Activated T-cell treated with anti-CD3 and anti-CD28 coated beads for 1 hour (primary cell): Measurements from ENCODE around the gene BCL2L1.

Experiments used
- DNase-seq: peaks from one replicate; pipeline ENCODE4 v3.0.0-alpha.2; 2020; ENCODE audit warnings: low read depth

The BCL2L1 gene

DNA sequence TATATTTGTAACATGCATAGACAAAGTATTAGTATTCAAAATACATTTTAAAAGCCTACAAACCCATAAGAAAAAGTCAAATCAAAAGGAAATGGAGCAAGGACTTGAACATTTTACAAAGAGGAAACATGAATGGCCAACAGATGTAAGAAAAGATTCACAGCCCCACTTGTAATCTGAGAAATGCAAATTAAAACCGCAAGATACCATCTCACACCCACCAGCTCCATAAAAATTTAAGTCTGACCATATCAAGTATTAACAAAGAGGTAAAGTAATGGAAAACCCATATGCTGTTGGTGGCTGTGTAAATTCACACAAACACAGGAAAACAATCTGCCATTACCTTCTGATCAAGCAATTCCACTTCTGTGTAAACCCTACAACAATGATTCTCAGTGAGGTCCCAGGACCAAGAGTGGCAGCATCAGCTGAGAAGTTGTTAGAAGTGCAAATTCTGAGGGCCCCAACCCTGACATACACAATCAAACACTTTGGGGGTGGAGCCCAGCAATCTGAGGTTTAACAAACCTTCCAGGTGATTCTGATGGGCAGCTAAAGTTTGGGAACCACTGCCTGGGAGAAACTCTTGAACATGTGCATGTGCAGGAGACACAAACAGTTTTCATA, 30.9 kb downstream of the BCL2L1 start:
- DNase-seq, result no peak

DNA sequence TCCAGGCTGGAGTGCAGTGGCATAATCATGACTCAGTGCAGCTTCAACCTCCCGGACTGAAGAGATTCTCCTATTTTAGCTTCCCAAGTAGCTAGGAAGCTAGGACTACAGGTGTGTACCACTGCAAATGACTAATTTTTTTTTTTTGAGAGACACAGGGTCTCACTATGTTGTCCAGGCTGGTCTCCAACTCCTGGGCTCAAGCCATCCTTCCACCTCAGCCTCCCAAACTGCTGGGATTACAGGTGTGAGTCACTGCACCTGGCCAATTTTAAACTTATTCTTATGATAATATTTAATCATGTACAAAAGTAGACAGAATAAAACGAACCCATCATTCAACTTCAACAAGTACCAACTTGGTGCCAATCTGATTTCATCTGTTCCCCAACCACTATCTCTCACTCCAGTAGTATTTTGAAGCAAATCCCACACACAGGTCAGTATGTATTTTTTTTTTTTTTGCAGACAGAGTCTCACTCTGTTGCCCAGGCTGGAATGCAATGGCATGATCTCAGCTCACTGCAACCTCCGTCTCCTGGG, 32.5 kb downstream of the BCL2L1 start:
- DNase-seq, result no peak

DNA sequence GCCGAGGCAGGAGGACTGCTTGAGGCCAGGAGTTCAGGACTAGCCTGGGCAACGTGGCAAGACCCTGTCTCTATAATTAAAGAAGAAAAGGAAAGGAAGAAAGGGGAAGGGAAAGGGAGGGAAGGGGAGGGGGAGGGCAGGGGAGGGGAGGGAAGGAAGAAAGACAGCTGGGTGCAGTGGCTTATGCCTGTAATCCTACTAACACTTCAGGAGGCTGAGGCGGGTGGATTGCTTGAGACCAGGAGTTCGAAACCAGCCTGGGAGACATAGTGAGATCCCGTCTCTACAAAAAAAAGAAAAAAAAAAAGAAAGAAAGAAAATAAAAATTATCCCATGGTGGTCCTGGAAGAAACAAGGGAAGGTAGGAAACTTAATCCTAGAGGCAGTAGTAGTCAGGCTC, 33.5 kb downstream of the BCL2L1 start:
- no peak for DNase-seq

DNA sequence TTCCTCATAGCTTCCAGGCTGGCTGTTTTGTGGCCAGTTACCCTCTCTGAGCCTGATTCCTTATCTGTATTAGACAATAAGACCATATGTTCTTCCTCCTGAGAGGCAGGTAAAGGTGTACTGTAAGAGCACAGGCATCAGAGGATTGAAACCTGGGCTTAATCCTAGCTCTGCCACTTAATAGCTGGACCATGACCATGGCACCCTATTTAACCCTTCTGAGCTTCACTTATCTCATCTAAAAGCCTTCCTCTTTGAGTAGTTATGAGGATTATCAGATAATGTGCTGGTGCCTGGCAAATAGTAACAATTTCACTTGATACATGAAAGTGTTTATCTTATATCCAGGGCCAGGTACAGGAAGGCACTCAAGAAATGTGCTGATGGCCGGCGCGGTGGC, 34.9 kb downstream of the BCL2L1 start:
- no peak for DNase-seq

DNA sequence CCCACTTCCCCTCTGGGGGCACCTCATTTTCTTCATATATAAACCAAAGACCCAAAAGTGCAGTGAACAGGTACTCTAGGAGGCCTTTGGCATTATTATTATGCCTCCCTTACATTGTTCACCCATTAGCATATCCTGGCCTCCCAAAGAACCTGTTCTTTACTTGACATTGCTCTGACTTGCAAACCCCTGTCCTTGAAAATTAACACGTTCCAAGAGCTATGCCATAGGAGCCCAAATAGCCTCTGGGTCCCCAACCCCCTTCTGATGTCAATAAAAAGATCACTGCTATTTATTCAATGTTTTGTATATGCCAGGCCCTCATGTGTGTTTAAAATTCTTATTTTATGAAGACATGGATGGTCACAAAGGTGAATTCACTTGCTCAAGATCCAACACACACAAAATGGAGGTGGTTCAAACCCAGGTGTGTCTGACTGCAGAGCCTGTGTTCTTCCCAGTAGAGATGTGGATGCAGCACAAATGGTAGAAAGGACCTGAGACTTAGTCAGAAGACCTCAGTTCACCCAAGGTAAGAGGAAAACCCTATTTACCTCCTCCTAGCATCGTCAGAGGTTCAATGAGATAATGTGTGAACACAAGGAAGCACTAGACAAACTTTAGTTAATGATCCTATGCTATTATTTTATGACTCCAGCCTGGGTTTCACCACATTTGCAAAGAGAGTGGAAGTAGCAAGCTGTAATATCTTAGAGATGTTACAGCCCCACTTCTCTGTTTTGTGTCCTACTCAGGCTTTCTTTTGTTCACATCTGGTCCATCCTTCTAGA, 36.6 kb downstream of the BCL2L1 start:
- no peak for DNase-seq

DNA sequence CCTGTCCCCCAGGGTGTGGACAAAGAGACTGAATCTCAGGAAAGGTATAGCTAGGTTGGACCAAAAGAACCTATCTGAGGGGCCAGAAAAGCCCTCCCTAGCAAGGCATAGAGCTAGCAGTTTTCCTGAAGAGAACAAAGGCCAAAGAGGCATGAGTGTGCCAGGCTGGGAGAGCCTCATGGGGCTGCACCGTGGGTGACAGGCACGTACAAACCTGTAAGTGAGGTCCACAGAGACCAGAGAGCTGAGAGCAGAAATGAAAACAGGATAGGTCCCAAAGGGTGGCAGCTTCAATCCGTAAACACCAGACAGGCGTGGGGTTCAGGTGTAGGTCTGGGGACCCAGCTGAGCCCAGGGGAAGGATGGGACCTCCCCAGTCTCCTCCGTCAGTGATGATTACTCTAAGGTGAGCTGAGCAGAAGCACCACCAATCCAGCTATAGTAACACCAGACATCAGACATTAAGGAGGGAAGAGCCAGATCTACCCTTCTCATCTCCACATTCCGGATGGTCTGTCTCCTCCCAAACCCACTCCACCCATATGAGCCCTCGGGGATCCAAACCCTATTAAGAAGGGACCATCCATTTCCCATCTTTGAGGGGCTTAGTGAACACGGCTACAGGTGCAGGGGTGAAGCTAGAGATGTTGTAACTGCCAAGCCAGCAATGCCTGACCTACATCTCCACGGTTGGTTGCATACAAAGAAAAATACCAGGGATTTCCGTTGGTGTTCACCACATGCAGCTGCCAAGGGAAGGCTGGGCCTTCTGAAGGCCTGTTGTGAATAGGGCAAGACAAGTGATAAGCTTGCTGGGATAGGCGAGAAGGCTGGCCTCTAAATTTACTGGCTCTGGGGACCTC, 38.3 kb downstream of the BCL2L1 start:
- no peak for DNase-seq

DNA sequence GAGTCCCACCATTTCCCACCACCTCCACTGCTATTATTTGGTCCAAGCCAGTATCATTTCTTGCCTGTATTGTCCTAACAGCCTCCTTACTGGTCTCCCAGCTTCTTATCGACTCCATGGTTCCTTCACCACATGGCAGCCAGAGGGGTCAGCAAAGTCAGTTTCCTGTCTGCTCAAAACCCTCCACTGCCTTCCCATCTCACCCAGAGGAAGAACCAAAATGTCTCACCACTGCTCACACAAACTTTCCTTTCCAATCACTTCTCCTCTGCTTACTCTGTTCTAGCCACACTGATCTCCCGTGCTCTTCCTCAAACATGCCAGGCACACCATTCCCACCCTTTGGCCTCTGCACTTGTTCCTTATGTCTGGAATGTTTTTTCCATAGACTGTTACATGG, 39.7 kb downstream of the BCL2L1 start:
- no peak for DNase-seq

DNA sequence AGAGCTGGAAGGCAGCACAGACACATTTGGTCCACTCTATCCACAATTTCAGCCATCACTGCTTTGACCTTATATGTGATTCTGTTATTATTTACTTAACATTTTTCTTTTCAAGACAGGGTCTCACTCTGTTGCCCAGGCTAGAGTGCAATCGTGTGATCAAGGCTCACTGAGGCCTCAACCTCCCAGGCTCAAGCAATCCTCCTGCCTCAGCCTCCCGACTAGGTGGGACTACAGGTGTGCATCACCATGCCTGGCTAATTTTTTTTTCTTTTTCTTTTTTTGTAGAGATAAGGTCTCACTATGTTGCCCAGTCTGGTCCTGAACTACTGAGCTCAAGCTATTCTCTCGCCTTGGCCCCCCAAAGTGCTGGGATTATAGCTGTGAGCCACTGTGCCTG, 40.3 kb downstream of the BCL2L1 start:
- DNase-seq, result no peak

DNA sequence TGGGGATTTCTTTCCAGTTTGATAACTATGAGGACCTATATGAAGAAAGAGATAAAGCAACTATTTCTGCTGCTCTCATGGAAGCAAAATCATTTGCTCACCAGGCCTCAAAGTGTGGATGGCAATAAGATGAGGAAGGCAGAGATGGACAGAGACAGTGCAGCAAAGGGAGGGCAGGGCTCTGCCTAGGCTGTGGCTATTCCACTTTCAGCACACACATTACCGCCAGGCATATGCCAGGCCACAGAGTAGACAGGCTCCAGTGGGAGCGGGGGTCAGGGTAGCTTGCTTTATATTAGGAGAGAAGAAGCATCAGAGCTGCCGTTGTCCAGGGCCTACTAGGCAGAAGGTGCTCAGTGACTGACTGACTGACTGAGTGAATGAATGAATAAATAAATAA, 40.9 kb downstream of the BCL2L1 start:
- no peak for DNase-seq

DNA sequence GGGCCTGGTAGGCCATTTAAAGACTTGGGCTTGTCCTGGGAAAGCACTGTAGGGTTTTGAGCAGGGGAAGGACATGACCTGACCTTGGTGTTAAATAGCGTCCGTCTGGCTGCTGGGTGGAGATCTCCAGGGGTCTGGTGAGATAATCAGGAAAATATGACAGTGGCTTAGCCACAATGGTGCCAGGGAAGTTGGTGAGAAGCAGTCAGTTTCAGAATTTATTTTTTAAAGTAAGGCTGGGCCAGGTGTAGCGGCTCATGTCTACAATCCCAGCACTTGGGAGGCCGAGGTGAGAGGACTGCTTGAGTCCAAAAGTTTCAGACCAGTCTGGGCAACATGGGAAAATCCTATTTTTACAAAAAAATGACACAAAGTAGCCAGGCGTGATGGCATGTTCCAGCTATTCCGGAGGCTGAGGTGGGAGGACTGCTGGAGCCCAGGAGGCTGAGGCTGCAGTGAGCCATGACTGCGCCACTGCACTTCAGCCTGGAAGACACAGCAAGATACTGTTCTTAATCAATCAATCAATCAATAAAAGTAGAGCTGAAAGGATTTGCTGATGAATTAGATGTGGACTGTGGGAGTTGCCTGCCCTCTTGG, 41.4 kb downstream of the BCL2L1 start:
- DNase-seq, result no peak

DNA sequence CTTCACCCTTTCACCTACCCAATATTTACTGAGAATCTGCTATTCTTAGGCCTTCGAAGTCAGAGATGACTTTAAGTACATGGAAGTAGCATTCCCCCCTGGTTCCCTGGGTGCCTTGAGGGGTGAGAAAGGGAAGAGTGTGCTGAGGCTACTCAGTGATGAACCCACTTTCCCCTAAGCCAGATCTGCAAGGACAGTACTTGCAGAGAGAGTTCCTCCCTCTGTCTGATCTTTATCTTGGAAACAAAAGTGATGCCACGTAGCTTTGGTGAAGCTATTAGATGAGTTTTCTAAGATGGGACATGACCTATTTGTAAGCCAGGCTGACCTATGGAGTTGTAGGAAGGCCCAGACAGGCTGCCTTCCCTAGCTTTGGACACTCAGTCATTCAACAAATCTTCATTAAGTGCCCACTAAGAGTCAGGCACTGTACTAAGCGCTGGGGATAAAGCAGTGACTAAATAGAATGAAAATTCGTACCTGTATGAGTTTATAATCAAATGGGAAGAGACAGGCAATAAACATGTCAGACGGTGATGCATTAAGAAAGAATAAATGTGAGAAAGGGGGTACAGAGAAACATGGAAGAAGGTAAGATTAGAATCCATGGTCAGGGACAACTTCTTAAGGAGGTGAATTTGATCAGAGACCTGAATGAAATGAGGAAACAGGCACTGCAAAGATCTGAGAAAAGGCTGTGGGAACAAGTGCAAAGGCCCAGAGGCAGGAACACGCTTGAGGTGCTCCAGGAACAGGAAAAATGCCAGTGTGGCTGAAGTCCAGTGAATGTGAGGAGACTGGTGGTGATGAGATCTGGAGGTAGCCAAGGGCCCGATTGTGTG, 42.2 kb downstream of the BCL2L1 start:
- no peak for DNase-seq

DNA sequence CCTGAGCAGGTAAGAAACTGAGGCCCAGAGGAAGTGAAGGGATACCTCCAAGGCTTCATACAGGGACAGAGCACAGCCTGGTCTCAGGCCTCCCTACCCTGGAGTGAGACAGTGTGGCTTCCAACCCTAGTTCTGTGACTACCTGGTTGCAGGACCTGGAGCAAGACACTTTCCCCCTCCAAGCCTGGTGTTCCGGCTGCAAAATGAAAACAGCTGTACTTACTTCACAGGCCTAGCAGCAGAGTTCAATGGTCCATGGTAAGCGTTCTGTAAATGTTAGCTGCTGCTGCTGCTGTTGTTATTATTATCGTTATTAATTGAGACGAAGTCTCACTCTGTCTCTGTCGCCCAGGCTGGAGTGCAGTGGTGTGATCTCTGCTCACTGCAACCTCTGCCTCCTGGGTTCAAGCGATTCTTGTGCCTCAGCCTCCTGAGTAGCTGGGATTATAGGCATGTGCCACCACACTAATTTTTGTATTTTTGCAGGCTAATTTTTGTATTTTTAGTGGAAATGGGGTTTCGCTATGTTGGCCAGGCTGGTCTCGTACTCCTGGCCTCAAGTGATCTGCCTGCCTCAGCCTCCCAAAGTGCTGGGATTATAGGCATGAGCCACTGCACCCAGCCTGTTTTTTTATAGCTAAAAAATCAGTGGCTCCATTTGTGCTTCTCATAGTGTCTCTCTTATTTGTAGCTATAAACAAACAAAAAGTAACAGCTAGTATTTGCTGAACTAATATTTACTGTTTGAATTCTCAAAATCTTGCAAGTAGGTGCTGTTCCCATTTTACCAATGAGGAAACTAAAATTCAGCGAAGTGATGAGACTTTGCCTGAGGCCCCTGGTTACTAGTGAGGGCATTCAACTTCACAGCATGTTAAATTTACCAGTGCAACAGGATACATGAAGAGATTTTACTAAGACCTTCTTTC, 43.0 kb downstream of the BCL2L1 start:
- no peak for DNase-seq

DNA sequence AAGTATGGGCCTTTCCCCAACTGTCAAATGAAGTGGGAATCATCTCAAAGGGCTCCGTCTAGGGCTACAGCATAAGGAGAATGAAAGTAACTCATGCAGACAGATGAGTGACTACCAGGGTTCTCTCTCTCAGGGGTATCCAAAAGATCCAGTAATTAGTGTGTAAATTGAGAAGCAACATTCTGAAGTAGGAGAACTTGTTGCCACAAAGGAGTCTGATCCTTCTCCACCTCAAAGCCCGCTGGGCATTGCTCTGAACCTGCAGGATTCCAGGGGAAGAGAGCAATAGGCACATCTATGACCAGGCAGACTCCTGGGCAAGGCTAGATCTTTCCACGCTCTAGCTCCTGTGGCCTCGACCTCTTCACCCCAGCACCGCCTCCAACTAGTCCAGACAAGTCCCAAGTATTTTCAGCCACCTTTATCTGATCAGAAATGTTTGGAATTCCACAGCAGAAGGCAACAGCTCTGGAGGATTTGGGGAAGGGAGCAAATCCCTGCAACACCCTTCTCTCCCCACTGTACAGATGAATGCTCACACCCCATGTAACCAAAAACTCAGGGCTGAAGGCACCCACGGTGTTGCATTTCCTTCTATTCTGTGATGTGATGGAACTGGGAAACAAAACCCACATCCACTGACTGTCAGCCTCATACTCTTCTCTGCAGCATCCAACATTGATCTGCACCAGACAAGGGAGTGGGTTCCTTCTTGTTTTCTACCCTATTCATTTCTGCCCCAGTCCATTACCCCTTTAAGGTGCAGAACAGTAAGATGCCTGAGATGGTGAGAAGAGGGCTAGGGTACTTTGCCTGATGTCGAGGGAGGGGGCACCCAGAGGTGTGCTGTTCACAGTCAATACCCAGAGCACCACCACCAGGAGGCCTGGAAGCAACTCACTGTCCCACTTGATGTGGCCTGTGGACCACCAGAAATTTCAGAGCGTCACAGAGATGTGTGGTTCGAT, 44.0 kb downstream of the BCL2L1 start:
- DNase-seq, result no peak

DNA sequence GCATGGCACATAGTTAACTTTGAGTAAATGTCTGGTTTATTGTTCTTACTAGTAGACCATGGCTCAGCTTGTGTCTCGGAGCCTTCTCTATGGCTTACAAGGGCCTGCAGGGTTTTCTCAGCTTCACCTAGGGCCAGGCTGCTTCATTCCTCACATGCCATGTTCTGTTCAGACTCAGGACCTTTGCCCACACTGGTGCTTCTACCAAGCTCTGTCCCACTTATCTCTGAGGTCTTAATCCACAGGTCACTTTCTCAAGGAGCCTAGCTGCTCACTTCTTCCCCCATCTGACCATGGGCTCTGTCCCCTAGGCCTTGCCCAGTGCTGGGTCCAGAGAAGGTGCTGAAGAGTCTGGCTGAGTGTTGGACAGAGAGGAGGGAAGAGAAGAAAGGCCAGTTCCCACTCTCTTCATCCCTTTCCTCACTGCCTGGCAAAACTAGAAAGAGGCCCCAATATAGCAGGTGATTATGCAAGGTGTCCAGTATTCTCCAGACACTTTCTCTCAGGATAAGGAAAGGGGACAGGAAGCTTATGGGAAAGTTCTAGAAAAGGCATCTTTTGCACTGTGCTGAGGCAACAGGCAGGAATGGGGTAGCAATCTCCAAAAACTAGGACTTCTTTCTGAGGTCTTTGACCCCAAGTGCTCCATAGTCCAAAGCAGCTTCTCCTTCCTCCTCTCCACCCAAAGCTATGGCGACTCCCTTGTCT, 45.0 kb downstream of the BCL2L1 start:
- no peak for DNase-seq

DNA sequence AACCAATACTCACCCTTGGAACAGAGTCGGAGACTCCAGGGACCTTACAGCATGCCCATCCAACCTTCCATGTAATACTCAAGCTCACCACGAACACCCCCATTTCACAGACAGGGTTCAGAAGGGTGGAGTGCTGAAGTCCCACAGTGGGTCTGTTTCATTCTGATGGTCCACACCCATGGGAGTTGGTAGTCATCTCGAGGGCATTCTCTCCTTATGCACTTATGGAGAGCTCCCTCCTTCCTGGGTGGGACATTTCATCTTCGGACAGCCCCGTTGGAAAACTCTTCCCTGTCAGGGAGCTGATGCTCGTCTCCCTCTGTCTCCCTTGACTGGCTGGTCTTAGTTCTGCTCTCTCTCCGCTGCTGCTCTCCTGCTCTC, 46.1 kb downstream of the BCL2L1 start:
- DNase-seq, result no peak

DNA sequence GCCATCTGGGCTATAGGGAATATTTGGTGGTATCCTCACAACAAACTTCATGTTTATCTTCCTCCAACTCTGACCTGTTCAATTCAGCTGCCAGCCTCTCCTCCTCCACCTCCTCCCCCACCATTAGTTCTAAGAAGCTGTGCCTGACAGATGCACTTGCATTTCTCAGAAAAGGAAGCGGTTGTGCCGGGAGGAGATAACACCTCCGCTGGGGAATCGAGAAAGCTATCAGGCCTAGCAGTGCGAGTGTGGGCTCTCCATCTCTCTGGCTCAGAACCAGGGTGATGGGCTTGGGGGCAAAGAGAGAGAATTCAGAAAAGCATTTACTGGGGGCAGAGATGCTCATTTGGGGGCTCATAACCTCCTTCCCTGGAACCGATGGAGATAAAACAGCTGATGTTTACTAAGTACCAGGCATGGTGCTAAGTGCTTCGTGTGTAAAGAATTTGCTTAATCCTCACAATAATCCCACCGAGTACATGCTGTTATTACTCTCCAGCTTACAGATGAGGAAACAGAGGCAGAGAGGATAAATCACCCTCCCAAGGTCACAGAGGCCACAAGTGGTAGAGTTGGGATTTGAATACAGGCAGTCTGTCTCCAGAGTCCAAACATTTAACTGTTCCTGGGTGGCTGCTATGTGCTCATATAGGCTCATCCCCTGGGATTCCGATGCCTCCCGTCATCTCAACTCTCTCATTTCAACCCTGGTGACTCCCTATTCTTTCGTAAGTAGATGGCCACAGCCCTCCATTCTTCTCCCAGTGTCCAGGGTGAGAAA, 46.6 kb downstream of the BCL2L1 start:
- DNase-seq, result no peak
